Suppressor macrophage treated with lipopolysaccharide for 1 hour (primary cell): ENCODE results near the gene GRID1.
A peak's percentile ranks its signal among the peaks of the same experiment; 100 is the strongest.
"Not testable (repeated sequence)": the region's sequence is repeated elsewhere in the genome, so short reads cannot be mapped to it uniquely, and the experiment has no call there.

Source experiments
- DNase-seq, 3 donors: peaks; one replicate each; pipeline ENCODE4 v3.0.0-alpha.2; 2020 to 2022

The GRID1 gene

DNA sequence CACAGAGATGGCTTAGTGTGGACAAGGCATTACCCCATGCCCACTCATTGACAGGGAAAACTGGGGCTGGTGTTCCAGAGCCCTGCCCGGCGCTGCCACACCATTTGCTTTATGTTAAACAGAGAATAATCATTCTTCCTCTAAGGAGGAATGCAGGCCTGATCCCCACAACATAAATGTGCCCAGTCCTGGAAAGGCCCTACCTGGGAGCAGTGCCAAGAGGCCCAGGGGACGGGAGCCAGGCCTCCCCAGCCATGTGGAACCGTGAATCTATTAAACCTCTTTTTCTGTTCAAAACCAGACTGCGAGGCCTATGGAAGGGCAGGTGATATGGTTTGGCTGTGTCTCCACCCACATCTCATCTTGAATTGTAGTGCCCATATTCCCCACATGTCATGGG, 264.1 kb downstream of the GRID1 start:
- no peak for DNase-seq

DNA sequence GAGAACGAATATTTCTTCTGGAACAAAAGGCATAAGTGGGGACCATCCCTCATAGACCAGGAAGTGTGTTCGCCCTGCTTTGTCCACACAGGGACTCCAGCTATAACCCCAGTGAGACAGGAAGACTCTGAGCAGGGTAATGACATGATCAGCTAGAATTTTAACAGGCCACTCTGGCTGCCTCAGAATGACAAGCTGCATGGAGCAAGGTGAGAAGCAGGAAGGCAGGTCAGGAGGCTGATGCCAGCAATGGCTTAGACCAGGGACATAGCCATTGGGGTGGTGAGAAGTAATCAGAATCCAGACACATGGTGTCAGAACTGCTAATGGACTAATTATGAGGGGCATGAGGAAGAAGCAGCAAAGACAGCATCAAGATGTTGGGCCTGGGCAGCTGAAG, 264.6 kb downstream of the GRID1 start:
- DNase-seq, result no peak

GRCh38 chr10:86100581-86101061, 266.0 kb downstream of the GRID1 start:
- DNase-seq, result peak; percentile 60 to 70 (median 70)

DNA sequence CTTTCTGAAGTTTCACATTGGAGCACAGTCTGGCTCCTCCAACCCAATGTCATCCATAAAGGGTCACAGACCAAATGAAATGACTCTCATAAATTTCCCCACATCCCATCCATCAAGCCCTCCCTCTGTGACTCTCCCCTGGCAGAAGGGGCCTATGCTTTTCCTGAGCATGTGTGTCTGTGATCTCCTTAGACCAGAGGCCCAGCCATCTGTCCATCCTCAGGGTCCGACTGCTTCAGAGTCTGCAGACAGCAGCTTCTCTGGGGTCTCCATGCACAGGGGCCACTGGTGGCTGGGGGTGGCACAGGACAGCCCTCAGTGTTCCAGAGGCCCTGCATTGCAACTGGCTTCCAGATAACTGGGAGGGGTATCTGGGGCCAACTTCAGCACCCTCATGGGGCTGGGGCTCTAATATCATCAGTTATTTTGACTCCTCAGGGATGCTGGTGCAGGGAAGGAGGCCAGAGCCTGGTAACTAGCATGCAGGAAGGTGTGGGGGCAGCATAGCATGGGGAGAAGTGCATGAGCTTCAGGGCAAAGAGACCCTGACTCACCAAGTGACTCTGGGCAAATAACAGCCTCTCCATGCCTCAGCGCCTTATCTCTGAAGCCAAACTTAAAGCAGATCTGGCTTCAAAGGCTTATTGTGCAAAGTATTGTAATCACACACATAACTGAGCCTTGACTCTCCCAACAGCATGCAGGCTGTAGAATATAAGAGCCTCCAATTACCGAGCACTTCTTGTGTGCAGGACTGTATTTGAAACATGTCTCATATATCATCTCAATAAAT, 266.9 kb downstream of the GRID1 start:
- no peak for DNase-seq

DNA sequence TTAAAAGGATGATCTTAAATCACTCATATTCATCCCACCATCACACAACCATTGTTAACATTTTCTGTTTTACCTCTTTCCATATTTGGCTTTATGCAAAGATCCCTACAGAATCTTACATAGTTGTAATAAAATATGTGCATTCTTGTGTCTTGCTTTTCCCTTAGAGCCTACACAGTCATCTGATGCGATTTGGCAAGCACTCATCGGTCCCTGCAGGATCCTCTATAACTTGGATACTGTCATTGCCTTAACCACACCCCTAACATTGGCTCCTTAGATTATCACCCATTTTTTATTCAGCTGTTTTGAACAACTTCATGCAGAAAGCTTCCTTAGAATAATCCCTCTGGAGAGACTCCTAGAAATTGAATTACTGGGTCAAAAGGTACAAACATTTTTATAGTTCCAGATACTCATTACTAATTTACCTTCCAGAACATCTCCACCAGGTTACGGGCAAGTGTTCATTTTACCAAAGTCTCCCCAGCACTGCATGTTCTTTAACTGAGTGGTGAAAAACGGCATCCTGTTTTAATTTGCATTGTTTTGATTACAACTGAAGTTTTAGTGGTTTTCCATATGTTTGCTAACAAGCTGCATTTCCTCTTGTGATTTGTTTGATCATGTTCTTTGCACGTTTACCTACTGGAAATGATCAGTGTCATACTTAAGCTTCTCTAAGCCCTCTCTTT, 268.3 kb downstream of the GRID1 start:
- DNase-seq, result no peak

DNA sequence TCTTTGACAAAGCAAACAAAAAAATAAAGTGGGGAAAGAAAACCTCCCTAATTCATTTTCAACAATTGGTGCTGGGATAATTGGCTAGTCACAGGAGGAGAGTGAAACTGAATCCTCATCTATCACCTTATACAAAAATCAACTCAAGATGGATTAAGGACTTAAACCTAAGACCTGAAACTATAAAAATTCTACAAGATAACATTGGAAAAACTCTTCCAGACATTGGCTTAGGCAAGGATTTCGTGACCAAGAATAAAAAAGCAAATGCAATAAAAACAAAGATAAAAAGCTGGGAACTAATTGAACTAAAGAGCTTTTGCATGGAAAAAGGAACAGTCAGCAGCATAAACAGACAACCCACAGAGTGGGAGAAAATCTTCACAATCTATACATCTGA, 271.5 kb downstream of the GRID1 start:
- not testable (repeated sequence) for DNase-seq

- not testable (repeated sequence) for DNase-seq
Observed at GRCh38 chr10:86092311-86092710, 274.3 kb downstream of the GRID1 start.

DNA sequence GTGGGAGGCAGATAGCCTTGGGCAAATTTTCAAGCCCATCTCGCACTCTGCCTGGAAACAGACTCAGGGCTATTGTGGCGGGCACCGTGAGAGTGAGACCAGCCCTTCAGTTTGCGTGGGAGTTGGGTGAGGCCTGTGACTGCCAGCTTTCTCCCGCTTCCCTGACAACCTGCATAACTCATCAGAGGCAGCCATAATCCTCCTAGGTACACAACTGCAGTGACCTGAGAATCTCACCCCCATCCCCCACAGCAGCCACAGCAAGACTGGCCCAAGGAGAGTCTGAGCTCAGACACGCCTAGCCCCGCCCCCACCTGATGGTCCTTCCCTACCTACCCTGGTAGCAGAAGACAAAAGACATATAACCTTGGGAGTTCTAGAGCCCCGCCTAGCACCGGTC, 275.4 kb downstream of the GRID1 start:
- no peak for DNase-seq

DNA sequence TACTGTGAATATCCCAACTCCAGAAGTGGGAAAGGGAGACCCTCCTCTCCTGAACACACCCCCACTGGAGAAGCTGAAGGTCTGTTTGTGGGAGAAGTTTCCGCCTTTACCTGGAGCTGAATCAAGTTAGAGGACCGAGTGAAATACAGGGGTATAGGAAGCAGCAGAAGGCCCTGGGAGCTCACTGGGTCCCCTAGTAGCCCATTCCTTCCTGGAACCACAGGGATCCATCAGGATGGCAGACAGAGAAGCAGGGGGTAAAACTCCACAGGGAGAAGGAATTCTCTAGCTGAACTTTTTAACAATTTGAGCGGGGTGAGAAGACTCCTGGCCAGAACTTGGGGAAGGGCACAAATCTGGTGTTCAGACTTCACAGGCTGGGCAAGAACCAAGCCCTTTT, 275.8 kb downstream of the GRID1 start:
- no peak for DNase-seq

- DNase-seq, result no peak
Observed at GRCh38 chr10:86087716-86088115, 278.9 kb downstream of the GRID1 start.

DNA sequence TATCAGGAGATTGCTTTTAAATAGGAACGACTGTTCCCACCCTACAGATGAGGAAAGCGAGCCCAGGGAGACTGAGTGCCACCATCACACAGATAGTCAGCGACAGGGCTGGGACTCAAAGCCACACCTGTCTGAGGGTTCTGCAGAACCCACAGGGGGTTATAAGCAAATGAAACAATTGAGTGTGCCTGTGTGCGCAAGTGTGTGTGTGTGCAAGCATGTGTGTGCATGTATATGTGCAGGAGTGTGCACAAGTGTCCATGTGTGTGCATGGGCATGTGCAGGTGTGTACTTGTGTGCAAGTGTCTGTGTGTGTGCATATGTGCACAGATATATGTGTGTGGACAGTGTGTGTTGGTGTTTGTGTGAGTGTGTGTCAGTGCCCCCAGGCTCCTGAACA, 280.2 kb downstream of the GRID1 start:
- no peak for DNase-seq

DNA sequence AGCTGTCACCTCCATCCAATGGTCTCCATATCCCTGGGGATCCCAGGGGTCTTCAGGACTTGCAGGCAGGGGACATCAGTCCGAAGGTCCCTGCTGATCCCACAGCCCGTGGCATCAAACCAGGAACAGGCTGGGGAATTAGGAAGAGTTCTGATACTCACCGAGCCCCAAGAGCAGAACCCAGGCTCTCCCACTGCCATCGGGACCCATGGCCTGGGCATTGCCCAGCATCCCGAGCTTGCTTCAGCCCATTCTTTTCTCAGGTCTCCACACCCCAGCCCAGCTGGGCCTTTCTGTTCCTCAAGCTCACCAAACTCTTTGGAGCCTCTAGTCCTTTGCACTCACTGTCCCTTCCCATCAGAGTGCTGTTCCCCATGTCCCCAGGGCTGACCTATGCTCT, 280.9 kb downstream of the GRID1 start:
- no peak for DNase-seq

DNA sequence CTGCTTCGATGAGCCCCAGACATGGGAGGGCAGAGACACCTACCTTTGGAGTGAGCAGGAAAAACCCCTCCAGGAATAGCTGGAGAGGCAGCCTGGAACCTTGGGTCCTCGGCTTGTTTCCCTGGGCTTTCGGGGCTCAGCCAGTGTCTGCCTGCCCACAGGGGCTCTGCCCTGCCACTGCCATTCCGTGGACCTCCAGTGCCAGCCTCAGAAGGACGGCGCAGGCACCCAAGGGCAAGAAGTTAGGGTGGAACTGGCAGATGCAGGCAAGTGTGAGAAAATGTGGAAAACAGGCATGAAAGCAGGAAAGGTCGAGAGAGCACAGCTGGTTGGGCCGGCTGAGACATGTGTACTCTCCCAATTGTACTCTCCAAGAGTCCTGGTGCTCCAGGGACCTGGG, 281.5 kb downstream of the GRID1 start:
- no peak for DNase-seq

GRCh38 chr10:86084585-86084984, 282.0 kb downstream of the GRID1 start:
- DNase-seq, result no peak

DNA sequence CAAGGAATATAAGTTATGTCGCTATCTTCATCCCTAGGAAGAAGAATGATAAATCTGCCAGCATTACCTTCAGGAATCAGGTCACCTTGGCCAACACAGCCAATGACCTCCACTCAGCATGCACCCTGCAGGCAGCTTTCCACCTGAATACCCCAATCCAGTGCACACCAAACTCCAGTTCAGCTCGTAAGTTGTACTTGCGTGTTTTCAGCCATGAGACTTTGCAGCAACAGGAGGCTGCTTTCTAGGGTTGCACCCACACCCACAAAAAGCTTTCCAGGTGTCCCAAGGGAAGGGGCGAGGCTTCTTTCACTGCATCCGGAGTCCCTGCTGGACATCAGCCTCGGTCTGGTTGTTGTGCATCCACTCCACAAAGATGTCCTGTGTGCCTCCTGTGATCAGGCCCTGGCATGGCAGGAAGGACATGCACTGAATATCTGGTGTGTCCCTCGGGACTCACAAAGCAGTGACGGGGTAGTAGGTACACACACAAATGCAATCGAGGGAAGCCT, 282.9 kb downstream of the GRID1 start:
- DNase-seq, result no peak

- no peak for DNase-seq
Observed at GRCh38 chr10:86083206-86083605, 283.4 kb downstream of the GRID1 start.

DNA sequence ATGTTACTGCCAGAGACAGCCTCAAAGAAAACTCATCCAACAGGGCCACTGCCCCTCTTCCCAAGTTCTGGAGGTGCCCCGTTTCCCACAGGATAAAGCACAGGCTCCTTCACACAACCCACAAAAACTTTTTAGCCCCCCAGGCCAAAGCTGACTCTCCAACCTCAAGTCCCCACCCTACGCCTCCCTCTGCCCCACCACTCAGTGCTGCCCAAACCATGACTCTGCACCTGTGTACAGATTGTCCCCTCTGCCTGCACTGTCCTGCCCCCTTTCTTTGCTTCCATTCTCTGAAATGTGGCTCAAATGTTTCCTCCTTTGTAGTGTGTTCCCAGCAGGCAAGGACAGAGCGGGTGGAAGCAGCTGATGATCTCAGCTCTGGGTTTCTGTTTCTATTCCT, 284.0 kb downstream of the GRID1 start:
- DNase-seq, result no peak

DNA sequence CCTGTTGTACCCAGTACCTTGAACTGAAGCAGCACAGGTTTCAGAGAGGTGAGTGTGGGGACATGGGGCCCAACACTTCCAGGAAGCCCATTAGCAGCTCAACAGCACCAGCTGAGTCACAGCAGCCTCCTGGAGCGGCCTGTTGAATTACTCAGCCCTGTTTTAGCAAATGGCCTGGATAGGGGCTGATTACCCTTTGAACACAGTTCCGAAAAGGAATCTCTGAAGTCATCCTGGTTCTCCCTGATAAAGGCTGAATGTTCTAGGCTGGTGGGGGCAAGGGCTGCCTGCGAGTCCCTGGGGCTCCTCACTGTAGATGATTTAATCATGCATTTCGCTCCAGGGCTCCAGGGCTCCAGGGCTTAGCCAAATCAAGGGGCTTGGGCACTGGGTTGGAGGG, 287.5 kb downstream of the GRID1 start:
- no peak for DNase-seq

- DNase-seq, result no peak
Observed at GRCh38 chr10:86078639-86079035, 288.0 kb downstream of the GRID1 start.

GRCh38 chr10:86077871-86078638, 288.5 kb downstream of the GRID1 start:
- DNase-seq, result no peak

DNA sequence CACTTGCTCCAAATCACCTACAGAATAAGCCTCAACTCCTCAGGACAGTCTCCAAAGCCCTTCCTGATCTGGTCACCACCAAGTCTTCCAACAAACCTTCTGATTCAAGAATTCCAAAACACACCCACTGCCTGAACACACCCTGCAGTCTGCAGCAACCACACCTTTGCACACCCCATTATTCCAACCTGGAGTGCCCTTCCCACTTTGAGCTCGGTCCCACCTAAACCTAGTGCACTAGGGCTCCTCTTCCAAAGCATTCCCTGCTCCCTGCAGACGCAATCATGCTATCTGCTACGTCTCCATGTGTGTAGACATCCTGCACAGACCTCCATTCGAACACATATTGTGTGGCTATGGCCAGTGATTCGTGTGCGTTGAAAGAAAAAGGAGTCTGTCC, 289.3 kb downstream of the GRID1 start:
- DNase-seq, result no peak

DNA sequence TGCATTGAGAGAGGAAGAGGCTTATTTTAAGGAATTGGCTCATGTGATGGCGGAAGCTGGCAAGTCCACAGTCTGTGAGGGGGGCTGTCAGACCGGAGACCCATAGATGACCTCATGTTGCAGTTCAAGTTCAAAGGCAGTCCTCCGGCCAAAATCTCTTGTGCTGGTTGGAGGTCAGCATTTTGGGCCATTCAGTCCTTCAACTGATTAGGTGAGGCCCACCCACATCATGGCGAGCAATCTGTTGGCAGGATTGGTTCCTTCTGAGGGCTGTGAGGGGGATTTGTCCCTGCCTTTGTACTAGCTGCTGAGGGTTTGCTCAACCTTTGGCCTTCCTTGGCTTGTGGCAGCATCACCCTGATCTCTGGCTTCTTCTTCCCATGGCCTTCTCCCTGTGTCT, 290.1 kb downstream of the GRID1 start:
- not testable (repeated sequence) for DNase-seq

DNA sequence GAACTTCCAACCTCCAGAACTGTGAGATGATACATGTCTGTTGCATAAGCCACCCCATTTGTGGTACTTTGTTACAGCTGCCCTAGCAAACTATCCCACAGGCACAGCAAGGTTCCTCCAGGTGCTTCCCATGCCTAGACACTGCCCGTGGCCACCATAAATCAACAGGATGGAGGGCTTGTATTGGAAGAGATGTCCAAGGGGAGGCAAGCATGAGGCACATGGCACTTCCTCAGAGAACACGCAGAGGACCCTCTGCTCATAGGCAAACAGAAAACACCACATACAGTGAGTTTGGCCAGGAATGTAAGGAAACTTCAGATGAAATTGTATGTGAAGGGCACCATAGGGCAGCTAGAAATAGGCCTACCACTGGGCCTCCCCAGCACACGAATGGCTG, 291.1 kb downstream of the GRID1 start:
- DNase-seq, result no peak
